Hindlimb muscle (tissue), 1 donor: ENCODE results near the gene PRTG. TPM values are rescaled to one million over a fixed set of nuclear protein-coding genes. Genes with fewer than 3 reads are reported as not detected.
"Not testable (repeated sequence)": the region's sequence is repeated elsewhere in the genome, so short reads cannot be mapped to it uniquely, and the experiment has no call there.

ENCODE experiments used
- DNase-seq: peaks from one replicate; pipeline ENCODE4 v3.0.0-alpha.2; 2013
- polyA plus RNA-seq: library from polyadenylated mRNA; unstranded; fragments of 120-200 nt; gene quantifications from one replicate; pipeline ENCODE4 v1.2.1, GENCODE V29; 2013; ENCODE audit not compliant: insufficient read length

The PRTG gene
- polyA plus RNA-seq, 1 donor: 2.3 TPM

DNA sequence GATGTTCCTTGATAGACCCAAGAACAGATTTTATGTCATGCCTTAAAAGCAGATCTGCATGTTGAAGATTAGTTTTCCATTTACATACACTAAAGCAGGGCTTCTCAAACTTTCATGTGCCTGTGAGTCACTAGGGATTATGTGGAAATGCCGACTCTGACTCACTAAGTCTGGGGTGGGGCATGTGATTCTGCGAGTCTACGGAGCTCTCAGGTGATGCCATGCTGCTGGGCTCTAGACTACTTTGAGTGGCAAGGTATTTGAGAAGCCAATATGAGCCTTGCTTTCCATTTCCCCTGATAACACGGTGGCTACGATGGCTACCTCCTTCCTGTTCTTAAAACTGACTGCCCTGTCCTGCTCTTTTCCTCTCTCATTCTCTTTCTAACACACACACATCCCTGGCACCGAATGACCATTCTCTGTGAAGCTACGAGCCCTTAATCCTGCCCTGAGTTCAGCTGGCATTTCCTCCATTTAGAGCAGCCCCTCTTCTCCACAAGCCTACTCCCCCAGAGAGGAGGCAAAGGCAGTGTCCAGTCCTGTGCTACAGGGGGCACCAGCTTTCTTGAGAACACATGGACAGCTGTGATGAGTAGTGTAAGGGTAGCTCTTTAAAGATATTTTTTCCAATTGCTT, 115.1 kb downstream of the PRTG start:
- no peak for DNase-seq

DNA sequence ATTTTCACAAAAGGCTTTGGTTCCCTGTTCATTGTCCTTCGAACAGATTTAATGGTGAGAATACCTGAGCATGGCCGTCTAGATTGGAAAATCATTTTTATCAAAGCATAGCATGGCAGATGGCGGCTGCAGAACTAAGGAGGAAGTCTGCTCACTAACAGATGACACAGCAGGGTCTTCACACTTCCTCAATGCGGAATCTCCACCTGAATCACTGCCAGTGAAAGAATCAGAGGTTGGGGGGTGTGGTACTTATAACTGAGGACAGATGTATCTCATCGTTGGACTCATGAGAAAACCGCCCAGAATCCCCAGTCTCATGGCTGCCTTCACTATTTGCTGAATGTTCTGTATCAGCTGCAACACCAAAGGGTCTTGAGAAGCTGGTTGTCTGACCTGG, 123.2 kb downstream of the PRTG start:
- DNase-seq: no peak

DNA sequence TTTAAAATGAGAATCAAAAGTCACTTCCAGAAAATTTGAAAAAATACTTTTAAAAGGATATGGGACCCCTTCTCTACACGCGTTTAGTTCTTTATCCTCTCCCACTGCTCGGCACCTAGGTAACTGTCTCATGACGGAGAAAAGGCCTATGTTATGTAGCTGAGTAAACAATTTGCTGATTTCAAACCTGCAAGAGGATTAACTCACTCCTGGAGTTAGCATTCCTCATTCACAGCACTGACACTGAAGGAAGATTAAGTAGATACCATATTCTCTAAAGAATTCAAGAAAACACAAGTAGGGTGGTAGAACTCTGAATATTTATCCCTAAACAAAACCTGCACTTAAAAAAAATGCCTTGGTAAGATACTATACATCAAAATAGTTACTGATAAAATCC, 124.6 kb downstream of the PRTG start:
- no peak for DNase-seq

DNA sequence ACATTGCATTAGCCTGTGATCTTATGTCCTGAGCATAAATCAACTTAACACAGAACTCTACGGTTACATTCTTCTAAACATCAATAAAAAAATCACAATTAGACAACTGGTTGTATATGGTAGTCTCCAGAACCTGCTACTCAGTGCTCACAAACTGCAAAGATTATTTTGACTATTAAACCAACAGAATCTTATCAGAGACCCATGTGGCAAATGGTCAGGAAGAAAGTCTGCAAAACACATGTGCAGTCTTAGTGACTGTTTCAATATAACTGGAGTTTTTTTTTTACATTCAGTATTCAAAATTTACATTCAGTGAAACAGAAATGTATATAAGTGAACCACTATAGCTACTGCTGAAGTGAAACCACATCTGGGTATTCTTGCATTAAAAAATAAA, 127.5 kb downstream of the PRTG start:
- DNase-seq: no peak

DNA sequence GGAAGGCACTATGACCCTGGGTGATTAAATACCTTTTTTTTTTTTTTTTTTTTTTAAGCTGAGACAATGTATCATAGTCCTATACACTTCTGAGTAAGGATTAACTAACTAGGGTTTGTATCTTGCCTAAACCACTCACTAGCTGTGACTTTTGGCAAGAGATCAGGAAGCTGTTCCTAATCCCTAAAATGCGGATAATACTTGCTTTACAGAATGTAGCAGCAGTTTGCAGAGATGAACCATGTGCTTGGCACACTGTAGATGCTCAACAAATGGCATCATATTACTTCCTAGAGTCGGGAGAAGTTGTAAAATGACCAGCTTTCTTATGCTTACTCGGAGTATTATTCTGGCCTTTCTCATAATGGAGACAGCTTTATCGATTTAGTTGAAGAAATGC, 129.2 kb downstream of the PRTG start:
- no peak for DNase-seq

DNA sequence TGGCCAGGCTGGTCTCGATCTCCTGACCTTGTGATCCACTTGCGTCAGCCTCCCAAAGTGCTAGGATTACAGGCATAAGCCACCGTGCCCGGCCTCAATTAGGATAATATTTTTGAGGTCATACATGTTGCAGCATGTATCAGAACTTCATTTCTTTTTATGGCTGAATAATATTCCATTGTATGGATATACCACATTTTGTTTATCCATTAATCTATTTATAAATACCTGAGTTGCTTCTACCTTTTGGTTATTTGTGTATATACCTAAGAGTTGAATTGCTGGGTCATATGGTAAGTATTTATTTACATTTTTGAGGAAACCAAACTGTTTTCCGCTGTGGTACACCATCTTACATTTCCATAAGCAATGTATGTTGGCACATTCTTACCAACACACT, 136.7 kb downstream of the PRTG start:
- DNase-seq: no peak

DNA sequence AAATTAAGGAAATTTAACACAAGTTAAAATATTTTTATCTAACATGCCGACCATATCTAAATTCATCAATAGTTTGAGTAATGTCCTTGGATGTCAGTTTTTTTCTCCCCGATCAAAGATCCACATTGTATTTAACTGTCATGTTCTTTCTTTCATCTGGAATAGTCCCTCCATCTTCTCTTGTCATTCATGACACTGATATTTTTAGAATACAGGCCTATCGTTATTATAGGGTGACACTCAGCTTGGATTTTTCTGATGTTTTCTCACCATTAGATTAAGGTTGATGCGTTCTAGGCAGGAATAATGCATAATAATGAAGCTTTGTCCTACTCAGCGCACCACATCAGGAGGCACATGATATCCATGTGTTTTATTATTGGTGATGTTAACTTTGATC, 141.6 kb downstream of the PRTG start:
- no peak for DNase-seq

DNA sequence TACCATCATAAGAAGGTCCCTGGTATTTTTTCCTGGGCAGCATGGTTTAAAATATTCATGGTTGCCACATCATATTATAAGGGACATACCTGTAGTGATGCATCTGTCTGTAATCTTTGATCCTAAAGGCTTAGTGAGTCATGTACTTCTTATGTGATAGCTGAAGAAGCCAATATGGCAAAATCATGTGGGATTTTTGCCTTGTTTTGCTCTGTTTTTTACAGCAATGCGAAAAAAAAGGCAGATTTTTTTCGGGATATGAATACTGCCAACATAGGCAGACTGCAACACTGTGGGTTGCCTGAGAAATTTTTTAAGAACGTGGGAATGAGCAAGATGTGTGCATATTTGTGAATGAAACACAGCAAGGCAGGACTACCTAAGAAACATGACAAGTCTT, 143.5 kb downstream of the PRTG start:
- no peak for DNase-seq

DNA sequence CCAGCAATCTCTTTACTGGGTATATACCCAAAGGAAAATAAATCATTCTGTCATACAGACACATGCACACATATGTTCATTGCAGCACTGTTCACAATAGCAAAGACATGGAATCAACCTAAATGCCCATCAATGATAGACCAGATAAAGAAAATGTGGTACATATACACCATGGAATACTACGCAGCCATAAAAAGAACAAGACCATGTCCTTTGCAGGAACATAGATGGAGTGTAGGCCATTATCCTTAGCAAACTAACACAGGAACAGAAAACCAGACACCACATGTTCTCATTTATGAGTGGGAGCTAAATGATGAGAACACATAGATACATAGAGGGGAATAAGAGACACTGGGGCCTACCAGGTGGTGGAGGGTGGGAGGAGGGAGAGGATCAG, 149.9 kb downstream of the PRTG start:
- DNase-seq: not testable (repeated sequence)

DNA sequence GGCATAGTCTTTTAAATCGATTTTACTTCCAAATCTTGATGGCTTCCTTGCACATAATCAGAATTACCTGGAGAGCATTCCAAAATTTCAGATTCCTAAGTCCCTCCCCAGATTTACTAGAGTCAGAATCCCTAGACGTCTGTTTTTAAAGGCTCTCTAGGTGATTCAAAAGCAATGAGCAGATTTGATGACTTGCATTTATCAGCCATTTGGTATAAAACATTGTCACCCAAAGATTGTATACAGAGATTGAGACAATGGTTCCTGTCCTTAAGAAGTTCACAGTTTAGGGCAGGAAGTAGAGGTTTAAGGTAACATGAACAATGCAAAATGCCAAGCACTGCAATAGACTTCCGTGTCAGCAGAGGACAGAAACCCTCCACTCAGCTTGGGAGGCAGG, 152.2 kb downstream of the PRTG start:
- DNase-seq: no peak

DNA sequence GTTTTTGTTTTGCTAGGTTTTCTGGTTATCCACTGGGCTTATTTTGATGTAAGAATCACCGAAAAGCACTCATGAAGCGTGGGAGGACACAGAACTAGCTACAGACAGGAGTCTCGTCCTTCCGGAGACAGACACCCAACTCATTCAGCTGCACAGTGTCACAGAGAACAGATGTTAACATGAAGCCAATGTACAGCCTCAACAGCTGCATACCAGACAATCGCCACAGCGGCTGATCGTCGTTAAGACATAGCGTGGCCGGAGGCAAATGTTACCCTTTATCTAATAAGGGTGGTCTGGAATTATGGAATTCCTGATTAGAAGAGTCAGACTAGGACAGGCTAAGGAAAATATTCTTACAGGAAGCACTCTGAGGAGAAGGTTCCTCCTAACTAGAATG, 153.7 kb downstream of the PRTG start:
- DNase-seq: peak; percentile 13

DNA sequence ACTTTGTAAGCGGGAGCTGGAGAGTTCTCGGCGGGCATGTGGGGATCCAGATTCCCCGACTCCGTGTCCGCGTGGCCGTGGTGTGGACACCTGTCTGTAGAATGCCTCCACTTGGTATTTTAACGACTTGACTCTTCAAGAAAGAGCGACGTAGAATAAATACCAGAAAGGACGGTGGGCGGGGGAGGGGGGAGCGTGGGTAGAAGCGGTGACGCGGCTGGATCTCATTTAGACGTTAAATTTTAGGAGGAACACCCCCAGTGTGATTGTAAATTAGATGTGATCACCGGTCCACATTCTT, 154.2 kb downstream of the PRTG start:
- DNase-seq: no peak

DNA sequence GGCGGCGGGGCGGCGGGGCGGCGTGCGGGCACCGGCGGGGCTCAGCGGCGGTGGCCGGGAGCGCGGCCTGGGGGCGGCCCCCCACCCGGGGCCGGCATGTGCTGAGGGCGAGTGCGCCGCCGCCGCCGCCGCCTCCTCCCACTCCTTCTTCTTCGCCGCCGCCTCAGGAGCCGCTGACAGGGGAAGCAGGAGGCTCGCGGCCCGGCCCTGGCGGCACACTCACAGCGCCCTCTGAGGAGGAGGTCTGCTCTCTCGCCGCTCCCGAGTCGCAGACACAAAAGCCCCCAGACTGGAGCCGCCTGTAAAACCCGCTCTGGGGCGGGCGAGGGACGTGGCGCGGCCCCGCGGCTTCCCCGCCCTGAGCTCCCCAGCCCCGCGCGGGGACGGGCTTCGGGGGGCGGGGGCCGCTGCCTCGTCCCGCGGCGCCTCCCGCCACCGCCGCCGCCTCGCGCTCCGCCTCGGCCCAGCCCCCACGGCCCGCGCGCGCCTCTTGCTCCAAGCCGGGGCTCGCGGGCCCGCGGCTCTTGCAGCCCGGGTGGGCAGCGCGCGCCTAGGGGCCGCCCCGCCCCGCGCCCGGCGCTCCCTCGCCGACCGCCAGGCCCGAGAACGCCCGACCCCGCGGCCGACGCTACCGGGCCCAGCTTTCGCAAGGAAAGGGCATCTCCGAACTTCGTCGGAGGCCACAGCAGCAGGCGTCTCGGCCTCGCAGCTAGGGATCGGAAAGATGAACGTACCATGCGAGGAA, 154.7 kb downstream of the PRTG start, which contains the start of gene PYGO1:
TSS of gene PYGO1 (minus strand) at position 276 of the 745 bp plus-strand sequence. CDS start 462 bp downstream, outside the sequence.
- peak; percentile 73 for DNase-seq

DNA sequence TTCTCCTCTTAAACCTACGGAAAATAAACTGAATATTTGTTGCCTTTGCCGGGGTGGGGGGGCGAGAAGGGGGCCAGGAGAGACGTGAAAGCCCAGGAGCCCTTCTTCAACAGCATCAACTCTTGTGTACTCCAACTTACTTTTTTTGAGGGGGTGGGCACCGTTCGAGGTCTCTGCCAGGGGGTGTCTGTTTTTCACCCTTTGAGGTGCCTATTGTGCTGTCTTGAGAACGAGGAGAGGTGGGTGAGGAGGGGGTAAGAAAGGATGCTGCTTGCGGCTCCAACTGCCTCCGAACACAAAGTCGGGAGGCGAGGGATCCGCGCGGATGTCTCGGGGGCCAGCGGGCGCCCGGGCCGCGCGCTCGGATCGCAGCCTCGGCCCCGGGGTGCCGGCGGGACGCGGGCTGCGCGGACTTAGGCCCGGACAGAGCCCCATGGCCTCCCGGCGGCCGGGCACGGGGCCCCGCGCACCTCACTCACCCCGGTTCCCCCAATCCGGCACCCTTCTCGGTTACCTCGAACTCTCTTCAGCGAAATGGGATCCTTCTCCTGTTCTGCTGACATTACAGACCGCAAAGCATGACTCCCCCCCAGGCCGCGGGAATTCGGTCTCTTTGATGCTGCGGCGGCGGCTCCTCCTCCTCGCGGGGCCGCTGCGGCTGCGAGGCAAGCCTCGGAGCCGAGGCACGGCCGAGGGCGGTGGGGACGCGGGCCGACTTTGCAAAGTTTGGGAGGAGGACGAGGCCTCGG, 155.5 kb downstream of the PRTG start:
- DNase-seq: peak; percentile 59

DNA sequence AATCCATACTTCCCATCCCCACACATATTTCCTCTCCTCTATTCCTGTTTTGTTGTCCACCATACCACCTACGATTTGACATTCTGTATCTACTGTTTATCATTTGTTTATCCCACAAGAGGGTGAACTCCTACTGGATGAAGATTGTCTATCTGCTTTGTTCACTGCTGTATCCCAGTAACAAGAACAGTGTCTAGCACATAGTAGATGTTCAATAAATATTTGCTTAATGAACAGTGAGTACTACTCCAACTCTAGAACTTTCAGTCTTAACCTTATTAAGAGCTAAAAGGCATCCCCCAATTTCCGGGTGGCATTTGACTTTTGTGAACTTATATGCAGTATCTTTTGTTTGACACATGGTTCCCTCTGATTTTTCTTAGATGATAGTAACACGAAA, 156.1 kb downstream of the PRTG start:
- DNase-seq: no peak

DNA sequence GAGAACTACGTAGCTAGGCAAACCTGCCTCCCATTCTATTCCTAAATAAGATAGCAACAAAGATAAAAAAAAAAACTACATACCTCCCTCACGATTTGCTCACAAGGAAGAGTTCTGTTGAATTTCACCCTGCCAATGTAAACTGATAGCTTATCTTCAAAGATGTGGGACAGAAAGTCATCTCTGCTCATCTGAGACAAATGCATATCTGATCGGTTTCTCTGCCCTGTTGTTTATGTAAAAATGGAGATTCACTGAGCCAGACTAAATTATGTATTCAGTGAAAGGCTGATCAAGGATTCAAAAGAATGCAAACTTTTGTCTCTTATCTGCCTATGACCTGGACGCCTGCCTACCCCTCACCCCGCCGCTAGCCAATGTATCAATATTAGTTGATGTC, 166.0 kb downstream of the PRTG start:
- no peak for DNase-seq

DNA sequence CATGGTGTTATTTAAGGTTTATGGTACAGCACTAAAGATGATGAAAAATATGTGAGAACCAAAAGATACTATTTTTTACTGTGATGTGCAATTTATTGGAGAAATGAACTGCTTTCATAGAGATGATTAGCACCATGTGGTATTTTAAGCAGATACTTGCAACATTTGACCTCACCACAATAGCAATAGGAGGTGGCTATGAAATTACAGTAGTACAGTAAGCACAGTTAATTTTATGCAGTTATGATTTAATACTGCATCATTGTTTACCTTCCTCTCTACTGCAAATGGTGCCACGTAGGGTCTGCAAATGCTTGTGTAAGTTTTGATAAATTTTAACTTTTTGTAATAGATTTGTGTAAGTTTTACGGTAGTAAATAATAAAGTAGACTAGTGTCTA, 168.9 kb downstream of the PRTG start:
- no peak for DNase-seq

DNA sequence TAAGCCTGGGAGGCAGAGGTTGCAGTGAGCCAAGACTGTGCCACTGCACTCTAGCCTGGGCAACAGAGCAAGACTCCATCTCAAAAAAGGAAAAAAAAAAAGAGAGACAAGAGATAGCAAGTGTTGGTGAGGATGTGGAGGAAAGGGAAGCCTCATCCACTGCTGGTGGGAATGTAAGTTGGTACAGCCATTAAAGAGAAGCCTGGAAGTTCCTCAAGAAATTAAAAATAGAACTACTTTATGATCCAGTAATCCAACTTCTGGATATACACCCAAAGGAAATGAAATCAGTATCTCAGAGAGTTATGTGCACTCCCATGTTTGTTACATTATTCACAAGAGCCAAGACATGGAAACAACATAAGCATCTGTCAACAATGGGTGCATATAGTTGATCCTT, 169.7 kb downstream of the PRTG start:
- no peak for DNase-seq

DNA sequence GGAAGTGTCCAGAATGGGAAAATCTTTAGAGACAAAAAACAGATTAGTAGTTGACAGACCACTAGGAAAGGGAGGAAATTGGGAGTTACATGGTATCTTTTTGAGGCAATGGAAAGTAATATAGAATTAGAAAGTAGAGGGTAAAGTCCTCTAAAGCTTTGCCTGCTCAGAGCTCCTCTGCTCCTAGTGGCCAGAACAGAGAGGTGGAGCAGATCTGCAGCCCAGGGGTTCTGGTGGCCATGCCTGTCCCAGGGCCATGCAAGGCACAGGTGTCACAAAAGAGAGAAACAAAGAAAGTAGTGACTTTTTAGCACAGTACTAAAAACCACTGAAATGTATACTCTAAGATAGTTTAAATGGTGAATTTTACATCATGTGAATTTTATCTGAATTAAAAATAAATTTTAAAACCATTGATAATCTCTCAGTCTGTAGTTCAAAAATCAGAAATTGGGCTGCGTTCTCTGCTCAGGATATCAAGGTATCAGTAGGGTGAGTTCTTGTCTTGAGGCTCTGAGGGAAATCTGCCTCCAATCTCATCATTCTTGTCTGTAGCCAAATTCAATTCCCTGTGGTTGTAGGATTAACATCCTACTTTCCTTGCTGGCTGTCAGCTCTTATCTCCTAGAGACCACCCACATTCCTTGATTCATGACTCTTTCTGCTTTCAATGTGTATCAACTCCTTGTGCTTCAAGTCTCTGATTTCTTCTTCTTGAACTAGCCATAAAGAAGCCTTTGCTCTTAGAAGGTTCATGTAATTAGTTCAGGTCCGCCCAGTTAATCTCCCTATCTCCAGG, 178.4 kb downstream of the PRTG start:
- DNase-seq: no peak

DNA sequence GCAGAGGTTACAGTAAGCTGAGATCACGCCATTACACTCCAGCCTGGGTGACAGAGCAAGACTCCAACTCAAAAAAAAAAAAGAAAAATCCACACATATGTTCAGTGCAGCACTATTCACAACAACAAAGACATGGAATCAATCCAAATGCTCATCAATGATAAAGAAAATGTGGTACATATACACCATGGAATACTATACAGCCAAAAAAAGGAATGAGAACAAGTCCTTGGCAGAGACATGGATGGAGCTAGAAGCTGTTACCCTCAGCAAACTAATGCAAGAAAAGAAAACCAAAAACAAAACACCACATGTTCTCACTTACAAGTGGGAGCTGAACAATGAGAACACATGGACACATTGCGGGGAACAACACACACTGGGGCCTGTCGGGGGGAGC, 180.4 kb downstream of the PRTG start:
- DNase-seq: no peak
